AG08396 (cell line): Measurements from ENCODE around the gene PPM1L.
"Not testable (repeated sequence)": the region's sequence is repeated elsewhere in the genome, so short reads cannot be mapped to it uniquely, and the experiment has no call there.

Experiments used
- DNase-seq: peaks from one replicate; pipeline ENCODE4 v3.0.0; 2012; ENCODE audit warnings: low spot score, mixed read lengths

Gene PPM1L

GRCh38 chr3:160987982-160988964 lies 232.2 kb downstream of the PPM1L start:
- DNase-seq: no peak

GRCh38 chr3:160990446-160990845 lies 234.4 kb downstream of the PPM1L start:
- no peak for DNase-seq

DNA sequence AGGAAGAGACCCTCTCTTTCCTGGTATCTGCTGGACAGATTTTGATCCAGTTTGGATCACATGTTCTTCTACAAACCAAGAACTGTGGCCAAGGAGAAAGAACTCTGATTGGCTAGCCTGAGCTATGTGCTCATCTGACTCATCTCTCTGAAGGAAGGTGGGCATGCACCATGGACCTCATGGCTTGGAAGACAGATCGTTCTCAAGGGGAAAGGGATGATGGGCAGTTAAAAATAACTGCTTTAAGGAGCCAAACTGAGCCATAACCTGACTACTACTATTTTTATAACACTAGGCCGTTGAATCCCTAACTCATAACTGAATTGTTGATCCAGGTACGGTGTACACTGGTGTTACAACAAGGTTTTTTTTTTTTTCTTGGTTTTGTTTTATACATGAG lies 236.7 kb downstream of the PPM1L start:
- DNase-seq: no peak

GRCh38 chr3:160996811-160997210 lies 240.8 kb downstream of the PPM1L start:
- no peak for DNase-seq

DNA sequence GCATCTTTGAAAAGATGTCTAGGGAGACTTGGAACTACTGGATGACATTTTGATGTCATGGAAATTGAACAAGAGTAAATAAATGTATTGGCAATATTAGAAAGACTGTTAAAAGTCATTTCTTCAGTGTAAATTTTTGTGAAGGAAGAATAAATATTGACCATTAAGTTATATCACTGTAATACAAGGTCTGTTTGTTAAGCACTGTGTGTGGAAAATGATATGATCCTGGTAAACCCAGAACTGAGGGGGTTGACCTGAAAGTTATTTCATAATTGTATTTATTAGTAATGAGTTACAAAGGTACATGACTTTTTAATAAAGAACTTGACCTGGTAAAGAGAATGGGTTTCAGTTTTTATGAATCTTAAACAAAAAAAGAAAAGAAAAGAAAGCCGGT lies 242.6 kb downstream of the PPM1L start:
- DNase-seq: no peak

- DNase-seq: no peak
Measured at GRCh38 chr3:160999274-160999673, 243.2 kb downstream of the PPM1L start.

DNA sequence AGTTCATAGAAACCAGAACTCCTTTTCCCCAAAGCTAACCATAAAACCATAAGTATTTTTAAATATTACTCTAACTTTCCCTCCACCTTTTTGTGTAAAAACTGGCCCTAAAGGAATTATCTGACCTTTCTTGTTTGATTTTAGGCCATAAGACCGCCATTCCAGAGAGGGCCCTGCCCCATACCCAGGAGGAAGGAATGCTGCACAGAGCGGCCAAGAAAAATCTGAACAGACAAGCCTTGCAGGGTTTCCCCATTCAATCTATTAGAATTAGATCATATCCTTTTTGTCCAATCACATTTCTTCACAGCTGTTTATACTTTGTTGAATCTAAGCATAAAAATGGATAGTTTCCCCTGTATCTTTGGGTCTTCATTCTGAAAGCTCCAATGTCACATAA lies 252.1 kb downstream of the PPM1L start:
- no peak for DNase-seq

GRCh38 chr3:161010151-161010550 lies 254.1 kb downstream of the PPM1L start:
- DNase-seq: not testable (repeated sequence)

GRCh38 chr3:161014843-161015749 lies 259.1 kb downstream of the PPM1L start:
- no peak for DNase-seq

DNA sequence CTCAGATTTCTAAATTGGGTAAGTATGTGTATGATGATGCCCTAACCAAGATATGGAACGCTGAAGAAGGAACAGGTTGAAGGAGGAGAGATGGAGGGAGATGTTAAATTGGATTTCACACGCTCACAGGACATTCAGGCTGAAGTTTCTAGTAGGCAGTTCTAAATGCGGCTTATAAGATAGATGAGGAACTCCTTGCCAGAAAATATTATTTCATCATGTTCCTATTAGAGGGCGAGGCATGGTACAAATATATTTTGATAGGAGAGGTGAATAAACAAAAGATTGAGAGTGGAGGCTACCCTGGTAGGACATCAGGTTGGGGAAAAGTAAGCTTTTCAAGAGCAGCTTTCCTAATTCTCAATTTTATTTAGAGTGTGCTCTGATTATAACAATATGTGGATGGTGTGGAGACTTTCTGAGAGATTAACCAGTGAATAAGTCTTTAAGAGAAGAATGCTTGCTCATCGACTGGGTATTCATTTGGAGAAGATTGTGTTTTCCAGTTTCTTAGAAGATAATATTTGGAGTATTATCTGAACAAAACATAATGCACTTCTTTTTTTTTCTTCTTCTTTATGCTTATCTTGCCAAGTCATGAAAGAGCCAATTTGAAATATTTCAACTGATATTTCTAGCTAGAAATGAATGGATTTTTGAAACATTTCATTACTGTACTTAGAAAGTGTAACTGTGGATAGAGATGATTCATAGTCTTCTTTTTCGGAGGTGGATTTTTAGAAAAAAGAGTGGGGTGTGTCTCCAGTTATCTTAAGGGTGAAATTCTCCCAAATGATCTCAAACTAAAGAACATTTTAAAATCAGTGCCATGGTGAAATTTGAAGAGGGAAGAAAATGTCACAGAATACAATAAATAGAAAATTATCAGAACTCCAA lies 260.6 kb downstream of the PPM1L start:
- DNase-seq: no peak

GRCh38 chr3:161017971-161018370 lies 261.9 kb downstream of the PPM1L start:
- no peak for DNase-seq

DNA sequence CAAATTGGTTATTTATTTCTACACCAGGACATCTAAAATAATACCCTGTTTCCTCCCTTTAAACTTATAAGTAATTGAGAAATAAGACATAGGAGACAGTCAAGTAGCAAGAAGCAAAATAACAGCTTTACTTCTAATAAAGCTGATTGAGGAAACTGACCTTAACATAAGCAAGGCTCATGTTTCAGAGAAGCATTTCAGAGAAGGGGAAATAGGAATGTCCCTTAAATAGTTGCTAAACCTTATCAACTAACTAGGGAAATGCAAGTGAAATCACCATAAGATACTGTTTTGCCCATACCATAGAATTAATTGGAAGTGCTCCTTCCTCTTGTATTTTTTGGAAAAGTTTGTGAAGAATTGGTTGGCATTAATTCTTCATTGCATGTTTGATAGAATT lies 264.2 kb downstream of the PPM1L start:
- DNase-seq: no peak

DNA sequence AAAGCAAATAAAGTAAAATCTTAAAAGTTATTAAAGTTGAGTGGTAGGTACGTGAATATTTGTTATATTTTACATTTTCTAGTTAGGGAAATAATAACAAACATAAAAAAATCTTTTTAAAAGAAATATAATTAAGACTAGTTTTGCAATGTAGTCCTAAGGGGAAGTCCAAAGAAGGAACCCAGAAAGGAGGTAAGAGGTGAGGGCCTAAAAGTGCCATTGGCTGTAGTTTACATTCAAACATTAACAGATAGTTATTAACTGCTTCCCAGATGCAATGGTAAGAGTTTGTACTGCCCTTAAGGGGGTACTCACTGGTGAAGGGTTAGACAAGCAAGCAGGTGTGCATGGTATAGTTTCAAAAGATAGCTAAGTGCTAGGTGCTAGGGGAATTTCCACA lies 269.9 kb downstream of the PPM1L start:
- DNase-seq: no peak

GRCh38 chr3:161026612-161027510 lies 270.8 kb downstream of the PPM1L start:
- no peak for DNase-seq

GRCh38 chr3:161028555-161029153 lies 272.6 kb downstream of the PPM1L start:
- no peak for DNase-seq

GRCh38 chr3:161031134-161031533 lies 275.1 kb downstream of the PPM1L start:
- no peak for DNase-seq

DNA sequence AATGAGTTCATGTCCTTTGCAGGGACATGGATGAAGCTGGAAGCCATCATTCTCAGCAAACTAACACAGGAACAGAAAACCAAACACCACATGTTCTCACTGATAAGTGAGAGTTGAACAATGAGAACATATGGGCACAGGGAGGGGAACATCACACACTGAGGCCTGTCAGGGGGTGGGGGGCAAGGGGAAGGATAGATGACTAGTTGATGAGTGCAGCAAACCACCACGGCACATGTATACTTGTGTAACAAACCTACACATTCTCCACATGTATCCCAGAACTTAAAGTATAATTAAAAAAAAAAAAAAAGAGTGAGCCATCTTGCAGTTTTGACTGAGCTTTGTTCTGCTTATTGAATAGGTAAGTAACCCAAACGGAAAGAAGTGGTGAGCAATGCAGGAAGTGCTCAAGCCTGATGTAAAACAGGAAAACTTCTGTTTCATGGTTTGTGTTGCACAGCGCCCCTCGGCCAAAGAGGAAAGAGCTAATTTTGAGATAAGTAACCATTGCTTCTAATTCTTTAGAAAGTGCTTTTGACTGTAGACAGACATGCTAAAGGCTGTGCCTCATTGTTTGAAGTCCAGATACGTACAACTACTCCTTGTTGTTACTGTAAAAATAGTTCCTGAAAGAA lies 279.0 kb downstream of the PPM1L start:
- DNase-seq: not testable (repeated sequence)

- DNase-seq: no peak
Measured at GRCh38 chr3:161035711-161036110, 279.7 kb downstream of the PPM1L start.

DNA sequence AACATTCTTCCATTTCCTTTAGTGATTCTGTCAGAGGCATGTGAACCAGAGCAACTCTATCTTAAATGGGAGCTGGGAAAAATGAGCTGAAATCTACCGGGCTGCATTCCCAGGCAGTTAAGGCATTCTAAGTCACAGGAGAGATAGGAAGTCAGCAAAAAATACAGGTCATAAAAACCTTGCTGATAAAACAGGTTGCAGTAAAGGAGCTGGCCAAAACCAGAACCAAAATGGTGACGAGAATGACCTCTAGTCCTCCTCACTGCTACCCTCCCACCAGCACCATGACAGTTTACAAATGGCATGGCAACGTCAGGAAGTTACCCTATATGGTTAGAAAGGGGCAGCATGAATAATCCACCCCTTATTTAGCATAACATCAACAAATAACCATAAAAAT lies 282.7 kb downstream of the PPM1L start:
- DNase-seq: no peak

DNA sequence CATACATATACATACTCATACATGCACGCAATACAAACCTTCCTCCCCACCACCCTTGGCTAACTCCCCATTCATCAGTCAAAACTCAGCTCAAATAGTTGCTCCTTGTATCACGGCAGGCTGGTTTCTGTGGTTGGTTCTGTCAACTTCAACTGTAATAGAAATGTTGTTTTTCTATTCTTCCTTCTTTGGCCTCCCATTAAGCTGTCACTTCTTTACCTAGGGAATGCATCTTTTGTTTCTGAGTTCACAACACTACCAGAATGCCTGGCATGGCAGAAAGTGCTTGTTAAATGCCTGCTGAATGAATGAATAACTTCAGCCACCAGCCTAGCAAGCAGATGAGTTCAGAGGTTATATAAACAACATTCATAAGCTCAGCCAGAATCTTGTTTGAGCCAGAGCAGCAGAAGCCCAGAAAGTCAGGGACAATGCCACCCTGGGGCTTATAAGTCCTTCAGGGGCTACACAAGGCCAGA lies 286.0 kb downstream of the PPM1L start:
- DNase-seq: peak; percentile 10
